Measurements from ENCODE around the gene AMBRA1.

GRCh38 chr11:46386674-46387073 is 207.1 kb downstream of the AMBRA1 start:
- TF ChIP-seq CTCF (IDR thresholded peaks at IDR 0.05) (no peak), POLR2A (IDR thresholded peaks at IDR 0.05) (no peak)

All from prostate gland (tissue), 2 donors.